OCI-LY3 (cell line): ENCODE data around the gene CXXC5.

Experiments used
- H2AFZ ChIP-seq: fragments of 200-600, 300-600 bp; shearing (Covaris generic); 2 replicates; pipeline ENCODE4 v1.6.0; 2014; ENCODE audit warnings: antibody characterized with exemption, low read depth, low read length
- H3K27ac ChIP-seq: fragments of 200-600, 300-600 bp; sonication (generic); 2 replicates; pipeline ENCODE4 v1.5.1; 2014; ENCODE audit warnings: mild to moderate bottlenecking, low read length, moderate library complexity, mixed read lengths
- H3K27me3 ChIP-seq: fragments of 200-600, 300-600 bp; sonication (generic); 2 replicates; pipeline ENCODE4 v1.6.1; 2014; ENCODE audit warnings: low read depth, low read length, mixed read lengths
- H3K36me3 ChIP-seq: fragments of 200-600, 300-600 bp; sonication (generic); replicated peaks from 2 replicates; pipeline ENCODE3; 2014; ENCODE audit warnings: low read depth, low read length, mixed read lengths
- H3K4me1 ChIP-seq: fragments of 300-600, 200-600 bp; sonication (generic); 2 replicates; pipeline ENCODE4 v1.6.1; 2014; ENCODE audit warnings: low read length, mixed read lengths
- H3K4me2 ChIP-seq: fragments of 200-600, 300-600 bp; sonication (generic); 2 replicates; pipeline ENCODE4 v1.6.1; 2014; ENCODE audit warnings: low read length, mixed read lengths
- H3K4me3 ChIP-seq: fragments of 300-600, 200-600 bp; sonication (generic); 2 replicates; pipeline ENCODE4 v1.5.1; 2014; ENCODE audit warnings: antibody characterized with exemption, mild to moderate bottlenecking, low read length, moderate library complexity
- H3K79me2 ChIP-seq: fragments of 300-600, 200-600 bp; shearing (Covaris generic); 2 replicates; pipeline ENCODE4 v1.6.1; 2014; ENCODE audit warnings: mild to moderate bottlenecking, low read length, mixed read lengths
- H3K9ac ChIP-seq: fragments of 300-600, 200-600 bp; shearing (Covaris generic); 2 replicates; pipeline ENCODE4 v1.6.0; 2014; ENCODE audit warnings: mild to moderate bottlenecking, low read length, moderate library complexity
- H3K9me3 ChIP-seq: fragments of 200-600, 300-600 bp; shearing (Covaris generic); 2 replicates; pipeline ENCODE4 v1.6.1; 2014; ENCODE audit warnings: low read length, mixed read lengths; ENCODE audit not compliant: insufficient read depth
- H4K20me1 ChIP-seq: fragments of 200-600, 300-600 bp; sonication (generic); 2 replicates; pipeline ENCODE4 v1.6.1; 2016; ENCODE audit warnings: low read length, mixed read lengths; ENCODE audit not compliant: insufficient read depth
- CTCF ChIP-seq: fragments of 200-600, 300-600 bp; sonication (generic); IDR thresholded peaks from 2 replicates; pipeline ENCODE4 v1.5.1; 2014; ENCODE audit warnings: antibody characterized with exemption, low read length, low read depth
- EZH2phosphoT487 ChIP-seq: fragments of 200-600 bp; shearing (Covaris generic); IDR thresholded peaks from 2 replicates; pipeline ENCODE4 v1.6.1; 2018; ENCODE audit warnings: antibody characterized with exemption, mixed run types, low read depth

Gene CXXC5

GRCh38 chr5:139667001-139667729, 19.0 kb downstream of the CXXC5 start:
- peak overlapping the region; percentile 95 for H3K4me2 ChIP-seq
- no peaks in the 10 kb centered on the region for H3K36me3 ChIP-seq
- H3K4me1 ChIP-seq = peaks cover 98% of the 10 kb centered on the region
- H3K27me3 ChIP-seq = no peaks in the 10 kb centered on the region
- no peak for TF ChIP-seq CTCF
- no peak for TF ChIP-seq EZH2phosphoT487
- peak overlapping the region; percentile 75; the same call in 1 of the 2 replicates for H3K4me3 ChIP-seq
- H3K9ac ChIP-seq = peak overlapping the region; percentile 78
- H3K27ac ChIP-seq = peak overlapping the region; percentile 91
- no peak overlapping the region for H2AFZ ChIP-seq
- H3K9me3 ChIP-seq = peaks cover 5% of the 10 kb centered on the region; the same call in 1 of the 2 replicates
- peaks cover 100% of the 10 kb centered on the region for H3K79me2 ChIP-seq
- H4K20me1 ChIP-seq = peaks cover 43% of the 10 kb centered on the region

GRCh38 chr5:139667730-139668063, 19.5 kb downstream of the CXXC5 start:
- peaks cover 98% of the 10 kb centered on the region for H3K4me1 ChIP-seq
- H2AFZ ChIP-seq = no peak overlapping the region
- TF ChIP-seq CTCF (no peak), EZH2phosphoT487 (no peak)
- peaks cover 2% of the 10 kb centered on the region for H3K36me3 ChIP-seq
- peaks cover 5% of the 10 kb centered on the region; the same call in 1 of the 2 replicates for H3K9me3 ChIP-seq
- H3K4me3 ChIP-seq = peak overlapping the region; percentile 75
- peaks cover 42% of the 10 kb centered on the region for H4K20me1 ChIP-seq
- H3K27me3 ChIP-seq = no peaks in the 10 kb centered on the region
- peak overlapping the region; percentile 95 for H3K4me2 ChIP-seq
- H3K27ac ChIP-seq = peak overlapping the region; percentile 91
- peaks cover 100% of the 10 kb centered on the region for H3K79me2 ChIP-seq
- peak overlapping the region; percentile 78 for H3K9ac ChIP-seq

GRCh38 chr5:139668064-139668880, 20.1 kb downstream of the CXXC5 start:
- TF ChIP-seq CTCF = no peak
- no peak for TF ChIP-seq EZH2phosphoT487
- peaks cover 100% of the 10 kb centered on the region for H3K79me2 ChIP-seq
- H3K4me2 ChIP-seq = peak overlapping the region; percentile 95
- H4K20me1 ChIP-seq = peaks cover 42% of the 10 kb centered on the region
- no peak overlapping the region for H2AFZ ChIP-seq
- H3K9me3 ChIP-seq = peaks cover 5% of the 10 kb centered on the region; the same call in 1 of the 2 replicates
- H3K36me3 ChIP-seq = peaks cover 3% of the 10 kb centered on the region
- H3K4me3 ChIP-seq = peak overlapping the region; percentile 75
- peak overlapping the region; percentile 91 for H3K27ac ChIP-seq
- peaks cover 95% of the 10 kb centered on the region for H3K4me1 ChIP-seq
- H3K27me3 ChIP-seq = no peaks in the 10 kb centered on the region
- peak overlapping the region; percentile 78 for H3K9ac ChIP-seq

- H3K4me1 ChIP-seq = peaks cover 87% of the 10 kb centered on the region
- H3K27ac ChIP-seq = peak overlapping the region; percentile 91
- TF ChIP-seq CTCF (no peak), EZH2phosphoT487 (no peak)
These were observed 20.9 kb downstream of the CXXC5 start for GRCh38 chr5:139668924-139669661.

More at GRCh38 chr5:139668924-139669661, 20.9 kb downstream of the CXXC5 start:
- Histone ChIP-seq H3K36me3 (peaks cover 3% of the 10 kb centered on the region), H3K9me3 (peaks cover 5% of the 10 kb centered on the region; the same call in 1 of the 2 replicates), H3K9ac (peak overlapping the region; percentile 78), H3K4me2 (peak overlapping the region; percentile 95), H3K79me2 (peaks cover 100% of the 10 kb centered on the region), H2AFZ (no peak overlapping the region), H3K27me3 (no peaks in the 10 kb centered on the region), H3K4me3 (peak overlapping the region; percentile 75), H4K20me1 (peaks cover 39% of the 10 kb centered on the region)
